ENCODE data around the gene SLC26A11. TPM values are rescaled to one million over a fixed set of nuclear protein-coding genes. Genes with fewer than 3 reads are reported as not detected.

SLC26A11 gene
- total and polyA plus RNA-seq, 2 of the 13 experiments (the other 11 are each of a cell fraction or from before 2014, with no cell fraction given), result 8.7 to 13.2 TPM

GRCh38 chr17:80279895-80280294 lies 59.7 kb downstream of the SLC26A11 start:
- Histone ChIP-seq H3K79me2 (ENCODE audit: insufficient read depth, low read length) (no peaks in the 10 kb centered on the region), H3K9me3 (ENCODE audit: low read length) (no peaks in the 10 kb centered on the region), H3K4me3 (replicated peaks in 1 of 3; ENCODE audit: insufficient read depth in 1 of 3, low read depth in 2 of 3, low read length in 3 of 3) (no peak overlapping the region), H2AFZ (ENCODE audit: low read length) (no peak overlapping the region), H3K4me2 (ENCODE audit: low read depth, low read length) (no peak overlapping the region), H3K27ac (ENCODE audit: extremely low read length, insufficient read depth, low read length) (no peak overlapping the region), H4K20me1 (ENCODE audit: insufficient read depth, low read length) (no peaks in the 10 kb centered on the region), H3K27me3 (ENCODE audit: control insufficient read depth in 1 of 2, insufficient read depth in 2 of 2, low read length in 2 of 2) (no peaks in the 10 kb centered on the region), H3K9ac (ENCODE audit: insufficient read depth, low read depth, low read length) (no peak overlapping the region), H3K36me3 (replicated peaks in 1 of 2; ENCODE audit: control insufficient read depth in 1 of 2, insufficient read depth in 2 of 2, low read length in 2 of 2) (peaks cover 2 to 4% of the 10 kb centered on the region in 2 experiments; a peak in 3 of 5 replicates), H3K4me1 (ENCODE audit: insufficient read depth, low read length) (no peaks in the 10 kb centered on the region)
- intact Hi-C loops (cut with micrococcal nuclease; ENCODE audit: unreplicated experiment), result no loop called here
- DNase-seq (ENCODE audit: low spot score), result no peak
- no peak for FAIRE-seq
- 94% methylated on average over 14 of the region's 14 CpGs for WGBS (ENCODE audit: low lambda C conversion rate)
- no peak for TF ChIP-seq MAX (IDR thresholded peaks at IDR 0.05)
- TF ChIP-seq ZNF441 (CRISPR knock-in tag; IDR thresholded peaks at IDR 0.05; ENCODE audit: borderline replicate concordance), result no peak
- no peak for TF ChIP-seq ZNF772 (CRISPR knock-in tag; IDR thresholded peaks at IDR 0.05)
- TF ChIP-seq ZFP36 (IDR thresholded peaks at IDR 0.05; ENCODE audit: borderline replicate concordance, low read depth, low read length, partially characterized antibody), result no peak
- TF ChIP-seq HOXA5 (CRISPR knock-in tag; IDR thresholded peaks at IDR 0.05), result no peak
- no peak for TF ChIP-seq ZNF777 (CRISPR knock-in tag; IDR thresholded peaks at IDR 0.05)
- no peak for TF ChIP-seq ZNF354B (CRISPR knock-in tag; IDR thresholded peaks at IDR 0.05)
- TF ChIP-seq CEBPZ (IDR thresholded peaks at IDR 0.05; ENCODE audit: low read length), result no peak
- TF ChIP-seq PREB (CRISPR knock-in tag; IDR thresholded peaks at IDR 0.05), result no peak
- TF ChIP-seq ZKSCAN5 (CRISPR knock-in tag; IDR thresholded peaks at IDR 0.05), result no peak
- no peak for TF ChIP-seq YY1 (IDR thresholded peaks at IDR 0.05; ENCODE audit: insufficient read depth, insufficient replicate concordance, low read depth, low read length)
- TF ChIP-seq ZNF768 (CRISPR knock-in tag; IDR thresholded peaks at IDR 0.05), result no peak
- no peak for TF ChIP-seq ZNF256 (CRISPR knock-in tag; conservative IDR thresholded peaks at IDR 0.05)
- TF ChIP-seq ZNF205 (CRISPR knock-in tag; IDR thresholded peaks at IDR 0.05), result no peak
- no peak for TF ChIP-seq RNF2 (conservative IDR thresholded peaks at IDR 0.05; ENCODE audit: low read depth)
- no peak for TF ChIP-seq FOXC1 (CRISPR knock-in tag; IDR thresholded peaks at IDR 0.05; ENCODE audit: borderline replicate concordance)
- TF ChIP-seq NFKBIZ (CRISPR knock-in tag; IDR thresholded peaks at IDR 0.05), result no peak
- no peak for ATAC-seq
- no TSS peak for BruUV-seq (replicated peaks)
- in situ Hi-C loops (cut with HindIII; ENCODE audit: extremely low pct_ligation_motif_present, low pct_unique_long_range_greater_than_20kb), result no loop called here
- ChIA-PET POLR2A (interaction anchor here (1.4 kb wide), 1 partner anchor 16 kb away, joined by 4 read pairs; no protein-coding TSS in a partner anchor), CTCF (ENCODE audit: low intra/inter-chr PET ratio, low total read pairs) (no interaction called here)

Measured in HepG2 (cell line).